Activated CD8-positive, alpha-beta memory T cell treated with anti-CD3 and anti-CD28 coated beads, Interleukin-2, amount 50 U/mL, for 48 hours (primary cell): Measurements from ENCODE around the gene CANT1.
"Not testable (repeated sequence)": the region's sequence is repeated elsewhere in the genome, so short reads cannot be mapped to it uniquely, and the experiment has no call there.

ENCODE experiments used
- DNase-seq: peaks from one replicate; pipeline ENCODE4 v3.0.0-alpha.2; 2020

CANT1 gene

GRCh38 chr17:78974635-78975591, 34.7 kb downstream of the CANT1 start:
- no peak for DNase-seq

GRCh38 chr17:78973792-78974520, 35.6 kb downstream of the CANT1 start:
- no peak for DNase-seq

GRCh38 chr17:78973196-78973595, 36.4 kb downstream of the CANT1 start:
- DNase-seq = no peak

GRCh38 chr17:78972507-78973105, 37.0 kb downstream of the CANT1 start:
- no peak for DNase-seq

GRCh38 chr17:78971756-78972506, 37.6 kb downstream of the CANT1 start:
- DNase-seq = no peak

- DNase-seq = peak; percentile 91
These were observed 38.5 kb downstream of the CANT1 start for GRCh38 chr17:78970834-78971755.

- no peak for DNase-seq
These were observed 39.7 kb downstream of the CANT1 start for GRCh38 chr17:78969865-78970264.

GRCh38 chr17:78967782-78968362, 41.7 kb downstream of the CANT1 start:
- no peak for DNase-seq

GRCh38 chr17:78966910-78967600, 42.5 kb downstream of the CANT1 start:
- no peak for DNase-seq

- DNase-seq = no peak
These were observed 43.3 kb downstream of the CANT1 start for GRCh38 chr17:78966123-78966813.

GRCh38 chr17:78965491-78965924, 44.1 kb downstream of the CANT1 start:
- DNase-seq = no peak

GRCh38 chr17:78963378-78963777, 46.2 kb downstream of the CANT1 start:
- DNase-seq = no peak

GRCh38 chr17:78962984-78963348, 46.6 kb downstream of the CANT1 start:
- DNase-seq = not testable (repeated sequence)

- no peak for DNase-seq
These were observed 47.1 kb downstream of the CANT1 start for GRCh38 chr17:78962345-78962983.

GRCh38 chr17:78961571-78961970, 48.0 kb downstream of the CANT1 start:
- DNase-seq = no peak

GRCh38 chr17:78960928-78961327, 48.6 kb downstream of the CANT1 start:
- no peak for DNase-seq

GRCh38 chr17:78959803-78960202, 49.8 kb downstream of the CANT1 start:
- DNase-seq = no peak

- no peak for DNase-seq
These were observed 50.9 kb downstream of the CANT1 start for GRCh38 chr17:78958641-78959127.

GRCh38 chr17:78957128-78957527, 52.4 kb downstream of the CANT1 start:
- no peak for DNase-seq
